GM19351 (cell line): ENCODE results near the gene ACSF3.

Experiments used
- ATAC-seq: cut with Tn5 transposase; IDR thresholded peaks from one replicate; pipeline ENCODE4 v1.9.1; 2021; ENCODE audit warnings: mild to moderate bottlenecking, moderate library complexity; ENCODE audit not compliant: unreplicated experiment

Gene ACSF3

DNA sequence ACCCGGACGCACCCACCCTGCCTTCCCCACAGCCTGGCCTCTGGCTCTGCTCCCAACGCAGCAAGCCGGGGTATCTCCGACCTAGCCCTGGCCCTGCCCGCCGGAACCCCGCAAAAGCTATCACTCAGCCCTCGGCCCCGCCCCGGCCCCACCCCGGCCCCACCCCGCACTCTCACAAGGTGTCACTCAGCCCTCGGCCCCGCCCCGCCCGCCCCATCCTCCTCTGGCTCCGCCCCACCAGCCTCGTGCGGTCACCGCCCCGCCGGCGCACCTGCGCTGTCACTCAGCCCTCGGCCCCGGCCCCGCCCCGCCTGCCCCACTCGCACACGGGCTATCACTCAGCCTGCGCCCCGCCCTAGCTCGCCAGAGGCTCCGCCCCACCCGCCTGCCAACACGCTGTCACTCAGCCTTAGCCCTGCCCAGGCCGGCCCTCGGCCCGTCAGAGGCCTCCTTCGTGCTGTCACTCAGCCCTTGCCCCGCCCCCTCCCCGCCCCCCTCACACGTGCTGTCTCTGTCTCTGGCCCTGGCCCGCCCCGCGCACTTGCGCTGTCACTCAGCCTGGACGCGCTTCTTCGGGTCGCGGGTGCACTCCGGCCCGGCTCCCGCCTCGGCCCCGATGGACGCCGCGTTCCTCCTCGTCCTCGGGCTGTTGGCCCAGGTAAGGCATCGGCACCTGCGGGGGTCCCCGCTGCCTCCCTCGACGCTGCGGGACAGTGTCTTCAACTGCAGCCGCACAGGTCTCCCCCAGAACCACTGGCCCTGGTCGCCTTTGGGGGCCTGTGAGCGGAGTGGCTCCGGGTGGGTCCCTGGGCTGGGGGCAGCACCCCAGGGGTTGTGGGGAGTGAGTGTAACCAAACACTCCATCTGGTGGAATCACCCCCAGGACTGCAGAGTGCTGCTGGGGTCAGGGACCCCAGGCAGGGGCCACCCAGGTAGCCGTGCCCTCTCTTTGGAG is 77.8 kb downstream of the ACSF3 start, which contains the start of gene CDH15:
Gene CDH15, plus strand, starts transcription at position 533 of the 955 bp plus-strand sequence. Its CDS starts 84 bp downstream, at position 617.
- ATAC-seq: peak; percentile 86

DNA sequence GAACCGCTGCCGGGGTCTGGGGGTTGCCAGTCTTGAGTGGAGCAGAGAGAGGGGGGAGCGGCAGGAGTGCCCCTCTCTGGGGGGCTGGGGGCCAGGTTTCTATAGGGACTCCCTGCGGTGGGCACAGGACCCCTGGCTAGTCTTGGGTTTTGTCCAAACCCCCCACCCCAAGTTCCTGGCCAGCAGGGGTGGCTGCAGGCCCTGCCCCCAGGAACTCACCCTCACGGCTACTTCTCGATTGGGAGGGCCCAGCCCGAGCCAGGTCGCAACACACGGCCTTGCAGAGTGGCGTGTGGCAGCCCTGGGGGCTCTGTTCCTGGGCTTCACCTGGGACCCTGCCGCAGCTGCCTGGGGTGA is 78.5 kb downstream of the ACSF3 start:
- no peak for ATAC-seq

- ATAC-seq: no peak
Measured at GRCh38 chr16:89172528-89173173, 79.0 kb downstream of the ACSF3 start.

DNA sequence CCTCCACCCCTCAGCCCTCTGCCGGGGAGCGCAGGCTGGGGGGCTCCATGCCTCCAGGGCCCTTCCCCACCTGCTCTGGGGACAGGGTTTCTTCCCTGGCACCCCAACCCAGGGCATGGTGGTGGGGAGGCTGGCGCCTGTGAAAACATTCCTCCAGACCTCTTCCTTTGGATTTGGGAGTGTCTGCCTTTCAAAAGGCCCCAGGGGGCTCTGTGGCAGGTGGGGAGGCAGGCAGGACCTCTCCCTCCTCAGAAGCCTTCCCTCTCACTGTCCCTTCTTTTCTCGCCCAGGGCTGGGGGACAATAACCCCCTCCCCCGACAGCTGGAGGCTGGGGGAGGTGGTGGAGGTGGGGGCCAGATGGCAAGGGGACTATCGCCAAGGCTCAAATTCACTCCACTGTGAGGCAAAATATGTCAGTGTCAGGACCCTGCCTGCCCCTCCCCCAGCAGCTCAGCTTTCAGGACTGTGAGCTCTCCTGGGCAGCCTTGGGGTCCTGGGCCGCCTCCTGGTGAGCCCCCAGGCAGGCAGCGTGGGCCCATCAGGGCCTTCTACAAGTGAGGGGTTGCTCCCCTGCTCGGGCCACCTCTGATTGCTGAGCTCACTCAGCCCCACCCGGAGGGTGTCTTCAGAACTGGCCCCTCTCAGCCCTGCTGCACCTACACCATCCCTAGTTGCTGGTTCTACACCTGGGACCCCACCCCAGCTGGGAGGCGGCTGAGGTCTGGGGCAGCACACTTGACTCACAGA is 79.7 kb downstream of the ACSF3 start:
- ATAC-seq: no peak

DNA sequence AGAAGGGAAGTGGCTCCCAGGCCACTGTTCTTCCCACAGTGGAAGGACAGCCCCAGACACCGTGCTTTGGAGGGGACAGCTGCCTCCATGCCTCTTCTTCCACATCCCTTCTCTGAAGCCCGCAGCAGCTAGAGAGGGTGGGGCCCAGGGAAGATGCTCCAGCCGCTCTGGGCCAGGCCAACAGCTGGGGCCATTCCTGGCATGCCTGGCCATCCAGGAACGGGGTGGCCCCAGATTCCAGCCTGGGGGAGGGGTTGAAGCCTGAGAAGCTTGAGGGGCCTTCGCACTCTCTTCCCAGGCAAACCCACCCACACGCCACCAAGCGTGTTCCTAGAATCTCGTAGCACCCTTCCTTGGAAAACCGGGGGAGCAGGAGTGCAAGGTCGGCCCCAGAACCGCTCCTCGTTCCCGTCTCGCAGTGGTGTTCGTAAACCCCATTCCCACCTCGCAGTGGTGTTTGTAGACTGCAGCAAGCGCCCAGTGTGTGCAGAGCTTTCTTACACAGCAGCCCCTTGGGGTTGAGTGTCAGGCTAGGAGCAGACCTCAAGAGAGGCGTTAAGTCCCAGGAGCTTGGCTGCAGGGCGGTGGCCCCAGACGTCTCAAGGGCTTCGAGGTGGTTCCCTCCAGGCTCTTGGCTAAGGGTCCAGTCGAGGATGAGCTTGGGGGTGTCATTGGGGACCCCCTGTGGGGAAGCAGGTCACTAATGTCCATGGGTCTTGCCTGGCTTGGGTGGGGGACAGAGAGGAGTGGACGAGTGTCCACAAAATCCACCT is 80.6 kb downstream of the ACSF3 start:
- no peak for ATAC-seq

- ATAC-seq: no peak
Measured at GRCh38 chr16:89174877-89175276, 81.2 kb downstream of the ACSF3 start.

DNA sequence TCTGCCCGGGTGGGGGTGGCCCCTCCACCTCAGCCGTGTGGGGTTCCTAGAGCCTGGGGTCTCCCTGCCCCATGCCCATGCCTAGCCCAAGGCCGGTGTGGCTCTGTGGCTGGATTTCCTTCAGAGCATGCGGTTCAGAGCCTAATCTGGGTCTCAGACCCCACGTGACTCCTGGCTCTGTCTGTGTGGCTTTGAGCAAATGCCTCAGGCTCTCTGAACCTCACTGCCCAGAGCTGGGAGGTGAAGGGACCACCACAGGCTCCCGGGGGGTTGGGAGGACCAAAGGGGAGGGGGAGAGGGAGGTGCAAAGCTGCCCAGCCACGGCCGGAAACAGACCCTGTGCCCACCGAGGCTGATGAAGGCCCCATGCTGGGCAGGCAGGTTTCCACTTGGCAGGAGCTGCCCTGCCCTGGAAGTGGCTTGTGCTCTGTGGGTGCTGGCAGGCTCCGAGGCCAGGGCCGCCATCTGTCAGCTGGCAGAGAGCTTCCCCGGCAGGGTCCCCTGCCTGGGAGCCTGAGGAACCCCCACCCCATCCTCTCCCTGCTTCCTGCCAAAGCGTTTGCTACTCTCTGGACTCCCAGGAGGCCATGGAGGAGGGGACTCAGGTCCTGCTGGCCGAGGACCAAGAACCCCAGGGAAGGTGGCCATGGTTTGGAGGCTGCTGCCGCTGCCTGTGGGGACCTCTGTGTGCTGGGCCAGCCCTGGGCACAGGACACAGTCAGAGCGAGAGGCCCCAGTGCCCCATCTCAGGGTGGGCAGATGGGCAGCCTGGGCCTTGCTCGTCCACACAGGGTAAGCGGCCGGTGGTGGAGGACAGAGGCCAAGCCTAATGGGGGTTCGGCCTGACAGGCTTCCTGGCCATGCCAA is 81.9 kb downstream of the ACSF3 start:
- ATAC-seq: no peak

- ATAC-seq: no peak
Measured at GRCh38 chr16:89176147-89176690, 82.6 kb downstream of the ACSF3 start.

DNA sequence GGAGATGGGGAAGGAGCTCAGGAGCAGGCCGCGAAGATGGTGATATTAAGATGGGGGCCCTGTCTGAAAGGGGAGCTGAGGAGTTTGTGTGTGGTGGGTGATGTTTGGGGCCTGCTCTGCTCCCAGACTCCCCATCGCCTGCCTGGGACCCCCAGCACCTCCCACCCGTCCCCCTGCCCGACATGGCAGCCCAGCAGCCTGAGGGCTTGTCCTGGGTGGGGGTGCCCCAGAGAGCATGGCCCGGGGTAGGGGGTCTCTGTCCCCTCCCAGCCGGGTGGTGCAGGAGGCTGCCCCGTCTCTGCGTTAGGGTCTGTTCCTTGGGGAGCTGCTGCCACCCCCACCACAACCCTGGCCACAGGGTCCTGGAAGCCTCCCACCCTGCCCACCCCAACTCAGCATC is 83.1 kb downstream of the ACSF3 start:
- ATAC-seq: no peak

DNA sequence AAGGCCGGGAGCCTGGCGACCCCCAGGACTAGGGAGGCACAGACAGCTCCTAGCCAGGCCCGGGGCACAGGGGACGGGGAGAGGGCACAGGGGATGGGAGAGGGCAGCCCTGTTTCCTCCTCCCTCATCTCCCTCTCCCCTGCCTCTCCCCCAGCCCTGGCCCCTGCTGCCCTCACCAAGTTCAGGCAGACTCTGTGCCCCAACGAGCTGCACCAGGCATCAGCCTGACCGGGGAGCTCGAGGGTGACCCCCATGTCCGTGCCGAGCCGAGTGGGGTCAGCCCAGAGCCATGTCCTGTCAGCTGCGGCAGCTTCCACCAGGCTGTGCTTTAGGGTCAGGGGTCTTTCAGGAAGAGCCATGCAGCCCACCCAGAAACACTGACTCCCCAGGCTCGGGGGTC is 83.8 kb downstream of the ACSF3 start:
- no peak for ATAC-seq

DNA sequence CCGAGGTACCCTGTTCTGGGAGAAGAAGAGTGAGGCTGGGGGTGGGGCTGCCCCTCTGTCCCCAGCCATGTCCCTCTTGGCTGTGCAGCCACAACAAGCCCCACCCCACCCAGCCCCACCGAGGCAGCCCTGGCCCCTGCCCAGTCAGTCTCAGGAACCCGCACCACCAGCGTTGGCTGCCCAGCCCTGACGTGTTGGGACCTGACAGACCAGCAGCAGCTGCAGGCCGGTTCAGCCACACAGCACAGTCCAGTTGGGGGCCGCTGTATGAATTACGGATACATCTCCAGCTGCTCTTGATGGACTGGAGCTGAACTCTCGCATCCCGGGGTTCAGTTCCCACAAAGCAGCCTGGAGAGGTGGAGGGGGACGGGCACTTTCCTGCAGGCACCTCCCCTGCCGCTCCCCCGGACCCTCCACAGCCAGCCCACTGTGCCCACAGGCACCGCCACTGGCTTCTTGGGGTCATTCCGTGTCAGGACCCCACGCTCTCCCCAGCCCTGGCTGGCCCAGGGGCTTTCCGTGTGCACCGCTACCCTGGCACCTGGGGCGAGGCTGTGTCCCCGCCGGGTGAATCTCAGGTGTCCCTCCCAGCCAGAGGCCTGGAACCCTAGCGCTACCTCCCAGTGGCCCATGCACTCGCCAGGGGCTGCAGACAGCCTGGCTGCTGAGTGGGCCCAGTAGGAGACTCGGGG is 84.9 kb downstream of the ACSF3 start:
- ATAC-seq: no peak

DNA sequence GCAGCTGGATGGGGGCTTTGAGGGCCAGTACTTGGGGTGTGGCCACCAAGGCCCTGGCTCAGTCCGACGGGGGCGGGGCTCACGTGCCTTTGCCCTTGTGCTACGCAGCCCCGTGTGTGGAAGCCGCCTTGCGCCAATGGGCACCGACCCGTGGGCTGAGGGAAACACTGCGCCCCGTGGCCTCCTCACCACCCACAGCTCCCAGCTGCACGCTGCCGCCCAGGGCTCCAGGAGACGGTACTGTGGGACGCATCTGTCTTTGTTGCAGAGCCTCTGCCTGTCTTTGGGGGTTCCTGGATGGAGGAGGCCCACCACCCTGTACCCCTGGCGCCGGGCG is 85.5 kb downstream of the ACSF3 start:
- ATAC-seq: no peak

GRCh38 chr16:89179656-89180315 is 86.1 kb downstream of the ACSF3 start:
- no peak for ATAC-seq

DNA sequence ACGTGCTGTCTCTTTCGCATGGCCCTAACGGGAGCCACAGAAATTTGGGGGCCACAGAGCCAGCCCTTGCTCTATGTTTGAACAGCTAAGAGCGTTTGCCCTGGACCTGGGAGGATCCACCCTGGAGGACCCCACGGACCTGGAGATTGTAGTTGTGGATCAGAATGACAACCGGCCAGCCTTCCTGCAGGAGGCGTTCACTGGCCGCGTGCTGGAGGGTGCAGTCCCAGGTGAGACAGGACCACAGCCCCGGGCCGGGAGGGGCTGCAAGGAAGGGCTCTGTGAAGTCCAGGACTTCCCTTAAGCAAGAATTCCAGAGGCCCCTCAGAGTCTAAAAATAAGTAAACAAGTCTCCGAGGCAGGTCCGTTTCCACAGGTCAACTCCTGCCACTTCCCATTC is 89.8 kb downstream of the ACSF3 start:
- no peak for ATAC-seq

DNA sequence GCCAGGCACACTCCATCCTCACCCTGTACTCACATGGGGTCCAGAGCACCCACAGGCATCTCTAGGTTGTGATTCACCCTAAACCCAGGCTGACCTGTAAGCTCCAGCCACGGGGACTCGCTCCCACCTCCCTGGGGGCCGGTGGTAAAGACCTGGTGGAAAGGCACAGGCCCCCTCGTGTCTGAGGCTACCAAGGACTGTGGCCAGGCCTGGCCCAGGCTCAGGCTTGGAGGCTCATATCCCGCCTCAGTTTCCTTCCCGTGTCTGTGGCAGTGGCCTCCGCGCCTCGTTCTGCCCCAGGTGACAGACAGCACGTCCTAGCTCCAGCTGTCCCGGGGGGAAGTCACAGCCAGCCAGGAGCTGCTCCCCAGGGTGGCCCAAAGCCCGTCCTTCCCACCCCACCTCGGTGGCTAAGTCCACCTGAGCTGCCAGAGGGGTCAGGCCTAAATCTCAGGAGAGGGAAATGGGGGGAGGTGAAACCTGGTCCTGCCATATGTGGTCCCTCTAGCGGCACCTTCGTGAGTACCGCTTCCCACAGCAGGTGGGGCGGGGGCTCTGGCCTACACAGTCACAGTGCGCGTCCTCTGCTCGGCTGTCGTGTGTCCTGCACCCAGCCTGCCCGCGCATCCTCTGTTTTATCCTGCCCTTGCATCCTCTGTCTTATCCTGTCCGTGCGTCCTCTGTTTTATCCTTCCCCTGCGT is 90.5 kb downstream of the ACSF3 start:
- ATAC-seq: no peak

DNA sequence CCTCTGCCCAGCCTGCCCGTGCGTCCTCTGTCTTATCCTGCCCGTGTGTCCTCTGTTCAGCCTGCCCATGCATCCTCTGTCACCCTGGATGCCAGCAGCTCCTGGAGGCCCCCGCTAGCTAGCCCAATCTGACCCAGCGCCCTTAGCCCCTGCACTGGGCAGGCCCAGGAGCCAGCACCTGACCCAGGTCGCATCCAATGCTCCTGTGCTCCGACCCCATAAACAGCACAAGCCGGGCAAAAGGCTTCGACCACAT is 91.0 kb downstream of the ACSF3 start:
- ATAC-seq: no peak

DNA sequence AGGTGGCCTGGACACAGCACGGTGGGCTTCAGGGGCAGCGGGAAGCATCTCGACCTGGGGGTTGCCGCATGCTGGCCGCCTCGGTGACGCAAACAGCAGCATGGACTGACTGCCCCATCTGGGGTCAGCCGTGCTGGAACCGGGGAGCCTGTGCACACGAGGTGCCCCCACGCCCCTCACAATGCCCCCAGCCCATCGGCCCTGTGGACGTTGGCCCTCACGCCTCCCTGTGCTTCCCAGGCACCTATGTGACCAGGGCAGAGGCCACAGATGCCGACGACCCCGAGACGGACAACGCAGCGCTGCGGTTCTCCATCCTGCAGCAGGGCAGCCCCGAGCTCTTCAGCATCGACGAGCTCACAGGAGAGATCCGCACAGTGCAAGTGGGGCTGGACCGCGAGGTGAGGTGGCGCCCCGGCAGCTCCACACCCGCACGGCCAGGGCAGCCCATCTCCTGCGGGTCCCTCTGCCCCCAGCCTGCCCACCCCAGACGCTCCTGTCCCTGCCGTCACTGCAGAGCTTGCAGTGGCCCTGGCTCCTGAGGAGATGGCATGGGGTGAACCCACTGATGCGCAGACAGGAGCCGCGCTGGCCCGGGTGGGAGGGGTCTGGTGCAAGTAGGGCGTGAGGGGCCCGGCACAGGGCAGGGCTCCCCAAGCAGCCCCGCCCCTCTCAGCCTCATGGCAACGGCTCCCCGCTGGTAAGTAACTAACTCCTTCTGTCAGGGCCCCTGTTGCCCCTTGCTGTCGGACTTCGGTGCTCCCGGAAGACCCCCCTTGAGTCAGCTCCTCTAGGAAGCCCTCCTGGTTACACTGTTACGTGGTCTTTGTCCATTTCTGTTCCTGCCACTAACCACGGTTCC is 91.5 kb downstream of the ACSF3 start:
- ATAC-seq: no peak
